HG02588 (cell line): ENCODE data around the gene LTO1.
"Not testable (repeated sequence)": the region's sequence is repeated elsewhere in the genome, so short reads cannot be mapped to it uniquely, and the experiment has no call there.

Source experiments
- ATAC-seq: cut with Tn5 transposase; IDR thresholded peaks from one replicate; pipeline ENCODE4 v1.9.1; 2021; ENCODE audit warnings: mild to moderate bottlenecking, moderate library complexity; ENCODE audit not compliant: unreplicated experiment

The LTO1 gene

GRCh38 chr11:69636512-69637197 is 38.5 kb downstream of the LTO1 start:
- no peak for ATAC-seq

GRCh38 chr11:69635804-69636511 is 39.2 kb downstream of the LTO1 start:
- no peak for ATAC-seq

DNA sequence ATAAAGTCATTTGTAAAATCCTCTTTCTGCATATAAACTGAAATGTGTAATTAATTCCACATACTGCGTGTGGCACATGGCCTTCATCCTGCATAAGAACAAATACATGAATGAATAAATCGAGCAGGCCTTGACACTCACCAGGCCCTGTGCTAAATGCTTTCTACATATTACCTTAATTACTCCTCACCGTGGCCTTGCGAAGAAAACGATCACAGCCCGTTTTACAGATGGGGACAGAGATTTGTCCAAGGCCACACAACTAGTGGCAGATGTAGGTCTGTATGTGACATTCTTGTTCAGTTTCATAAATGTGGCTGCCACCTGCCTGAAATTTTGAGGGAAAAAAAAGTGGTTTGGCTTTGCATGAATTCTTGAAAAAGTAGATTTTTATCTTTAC is 40.0 kb downstream of the LTO1 start:
- no peak for ATAC-seq

GRCh38 chr11:69634590-69634989 is 40.6 kb downstream of the LTO1 start:
- no peak for ATAC-seq

DNA sequence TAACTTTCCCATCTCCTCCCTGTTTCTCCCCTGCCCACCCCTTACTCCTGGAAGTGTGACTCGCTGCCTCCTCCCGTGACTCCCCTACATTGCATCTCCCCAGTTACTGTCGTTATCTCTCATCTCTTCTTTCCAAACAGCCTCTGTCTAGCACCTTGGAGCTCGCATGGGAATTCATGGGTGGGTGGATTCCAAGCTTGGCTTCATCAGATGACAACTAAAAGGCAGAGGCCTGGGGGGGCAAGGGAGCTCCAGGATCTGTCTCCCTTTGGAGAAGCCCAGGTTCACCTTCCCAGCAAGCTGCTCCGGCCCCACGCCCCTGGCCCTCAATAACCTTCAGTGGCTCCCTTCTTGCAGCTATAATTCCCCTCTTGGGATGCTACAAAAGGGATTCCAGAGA is 41.1 kb downstream of the LTO1 start:
- no peak for ATAC-seq

GRCh38 chr11:69632900-69633299 is 42.3 kb downstream of the LTO1 start:
- no peak for ATAC-seq

GRCh38 chr11:69630424-69630823 is 44.7 kb downstream of the LTO1 start:
- no peak for ATAC-seq

DNA sequence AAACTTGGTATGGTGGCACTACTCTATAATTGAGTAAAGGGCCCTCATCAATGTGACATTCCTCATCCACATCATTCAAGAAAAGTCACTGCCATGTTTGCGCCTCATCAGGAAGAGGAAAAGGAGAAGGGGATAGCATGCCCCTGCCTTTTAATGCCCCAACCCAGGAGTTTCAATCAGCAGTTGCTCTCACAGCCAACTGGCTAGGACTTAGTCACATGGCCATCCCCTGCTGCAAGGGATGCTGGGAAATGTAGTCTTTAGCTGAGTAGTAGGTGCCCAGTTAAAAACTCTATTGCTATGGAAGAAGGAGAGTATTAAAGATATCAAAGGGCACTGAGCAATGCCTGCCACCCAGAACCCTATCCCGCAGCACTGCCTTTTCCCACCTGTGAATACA is 45.1 kb downstream of the LTO1 start:
- no peak for ATAC-seq

DNA sequence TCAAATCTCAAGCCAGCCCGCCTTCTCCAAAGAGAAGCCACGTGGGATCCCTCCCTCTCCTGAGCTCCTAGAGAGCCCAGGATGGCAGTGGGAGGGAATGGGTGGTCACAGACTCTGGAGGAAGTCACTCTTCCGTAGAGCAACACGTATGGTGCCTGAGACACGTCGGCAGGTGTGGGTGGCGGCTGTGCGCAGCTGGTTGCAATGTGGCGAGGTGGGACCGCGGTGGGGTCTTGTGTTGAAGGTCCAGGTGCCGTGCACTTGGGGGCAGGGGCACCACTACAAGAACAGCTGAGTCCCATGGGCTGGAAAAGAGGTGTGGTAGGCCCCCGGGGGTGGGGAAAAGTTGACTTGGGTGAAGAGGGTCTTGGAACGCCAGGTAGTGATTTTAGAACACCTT is 47.6 kb downstream of the LTO1 start:
- no peak for ATAC-seq

DNA sequence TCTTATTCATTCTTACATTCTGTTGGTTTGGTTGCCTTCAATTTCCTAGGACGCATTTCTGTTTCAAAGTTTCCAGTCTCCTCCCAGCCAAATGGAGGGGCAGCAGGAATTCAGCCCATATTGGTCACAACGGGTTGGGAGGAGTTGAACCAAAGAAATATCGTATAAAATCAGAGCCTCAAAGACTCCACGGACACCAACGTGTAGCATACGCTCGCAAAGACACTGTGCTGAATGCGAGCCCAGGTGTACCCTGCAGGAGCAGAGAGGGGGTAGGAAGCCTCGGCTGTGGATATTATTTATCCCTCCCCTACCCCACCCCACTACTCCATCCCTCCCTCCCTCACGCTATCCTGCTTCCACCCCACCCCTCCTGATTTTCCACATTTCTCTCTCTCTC is 49.7 kb downstream of the LTO1 start:
- no peak for ATAC-seq

- ATAC-seq = no peak
Observed at GRCh38 chr11:69624293-69624692, 50.9 kb downstream of the LTO1 start.

DNA sequence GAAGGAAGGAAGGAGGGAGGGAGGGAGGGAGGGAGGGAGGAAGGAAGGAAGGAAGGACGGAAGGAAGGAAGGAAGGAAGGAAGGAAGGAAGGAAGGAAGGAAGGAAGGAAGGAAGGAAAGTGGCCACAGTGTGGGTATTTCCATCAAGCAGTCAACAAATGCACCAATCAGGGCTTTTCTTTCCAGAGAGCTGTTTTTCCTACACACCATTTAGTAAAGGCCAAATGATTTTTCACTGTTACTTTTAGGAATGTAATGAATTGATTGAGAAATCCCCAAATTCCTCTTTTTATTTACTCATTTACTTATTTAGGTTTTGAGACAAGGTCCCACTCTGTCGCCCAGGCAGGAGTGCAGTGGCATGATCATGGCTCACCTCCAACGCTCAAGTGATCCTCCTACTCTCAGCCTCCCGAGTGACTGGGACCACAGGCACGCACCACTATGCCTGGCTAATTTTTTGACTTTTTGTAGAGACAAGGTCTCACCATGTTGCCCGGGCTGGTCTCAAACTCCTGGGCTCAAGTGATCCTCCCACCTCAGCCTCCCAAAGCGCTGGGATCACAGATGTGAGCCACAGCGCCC is 53.0 kb downstream of the LTO1 start:
- not testable (repeated sequence) for ATAC-seq

GRCh38 chr11:69620683-69621290 is 54.4 kb downstream of the LTO1 start:
- no peak for ATAC-seq

DNA sequence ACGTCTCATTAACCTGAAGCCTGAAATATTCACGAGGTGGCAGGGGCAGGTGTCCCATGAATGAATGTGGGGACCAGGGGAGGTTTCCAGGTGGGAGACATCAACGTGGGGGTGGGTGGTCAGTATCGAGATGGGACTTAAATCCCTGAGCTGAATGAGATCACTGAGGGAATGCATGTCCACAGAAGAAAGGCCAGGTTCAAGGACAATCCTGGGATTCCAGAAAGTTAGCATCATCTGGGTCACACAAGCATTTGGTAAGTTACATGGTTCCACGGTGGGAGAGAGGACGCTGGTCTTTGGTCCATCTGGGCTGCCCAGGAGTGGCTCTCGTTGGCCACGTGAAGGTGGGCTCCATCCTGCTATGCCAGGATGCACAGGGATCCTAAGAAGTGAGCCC is 56.9 kb downstream of the LTO1 start:
- no peak for ATAC-seq

- ATAC-seq = no peak
Observed at GRCh38 chr11:69617682-69618081, 57.5 kb downstream of the LTO1 start.

DNA sequence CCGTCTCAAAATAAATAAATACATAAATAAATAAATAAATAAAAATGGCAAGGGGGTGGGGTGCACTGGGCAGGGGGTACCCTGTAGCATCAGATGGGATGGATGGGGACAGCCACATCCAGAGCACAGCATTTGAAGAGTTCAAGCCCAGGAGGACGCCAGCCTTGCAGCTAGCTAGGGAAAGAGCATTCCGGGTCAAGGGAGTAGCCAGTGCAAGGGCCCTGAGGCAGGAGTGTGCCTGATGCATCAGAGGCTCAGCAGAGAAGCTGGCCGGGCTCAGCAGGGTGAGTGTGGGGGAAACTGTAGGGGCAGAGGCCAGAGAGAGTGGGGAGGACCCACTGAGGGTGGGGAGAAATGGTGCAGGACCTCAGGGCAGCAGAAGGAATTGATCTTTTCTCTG is 57.9 kb downstream of the LTO1 start:
- ATAC-seq = no peak
